HG03066 (cell line): ENCODE data around the gene MIA2.
A peak's percentile ranks its signal among the peaks of the same experiment; 100 is the strongest.

ENCODE experiments used
- ATAC-seq: cut with Tn5 transposase; IDR thresholded peaks from one replicate; pipeline ENCODE4 v1.9.1; 2021; ENCODE audit warnings: low read depth; ENCODE audit not compliant: unreplicated experiment

MIA2 gene

DNA sequence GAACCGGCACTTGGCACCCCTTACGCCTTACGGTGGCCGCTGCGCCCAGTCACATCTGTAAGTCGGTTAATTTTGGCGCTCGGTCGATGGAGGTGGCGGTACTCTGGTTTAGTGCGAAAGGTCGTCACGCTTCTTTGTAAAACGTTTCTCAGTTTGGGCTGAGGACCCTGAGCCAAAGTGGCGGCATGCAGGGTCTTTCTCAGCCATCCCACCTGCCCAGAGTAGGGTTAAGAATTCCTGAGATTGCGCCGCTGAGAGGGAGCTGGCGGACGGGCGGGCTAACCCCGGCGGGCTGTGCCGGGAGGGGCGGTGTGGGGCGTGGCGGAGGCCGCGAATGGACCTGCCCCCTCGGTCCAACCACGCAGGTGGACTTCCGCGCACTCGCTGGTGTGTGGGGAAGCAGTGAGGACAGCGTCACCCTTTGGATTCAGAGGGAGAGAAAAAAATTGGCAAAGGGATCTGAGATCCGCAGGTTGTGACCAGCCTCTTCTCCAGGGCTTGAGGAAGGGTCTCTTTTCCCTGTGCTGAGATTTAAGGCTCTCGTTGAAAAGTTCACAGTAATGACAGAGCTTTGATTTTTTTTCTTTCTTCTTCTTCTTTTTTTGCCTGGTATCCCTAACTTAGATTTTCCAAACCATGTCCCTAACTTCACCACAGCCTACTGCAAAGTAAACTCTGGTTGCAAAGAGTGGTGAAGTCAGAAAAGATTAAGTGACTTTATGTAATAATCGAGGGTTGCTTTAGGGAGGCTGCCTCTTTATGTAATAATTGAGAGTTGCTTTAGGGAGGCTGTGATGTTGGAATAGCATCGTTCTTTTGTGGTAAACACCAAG, 199.1 kb downstream of the MIA2 start:
- peak; percentile 68 for ATAC-seq

DNA sequence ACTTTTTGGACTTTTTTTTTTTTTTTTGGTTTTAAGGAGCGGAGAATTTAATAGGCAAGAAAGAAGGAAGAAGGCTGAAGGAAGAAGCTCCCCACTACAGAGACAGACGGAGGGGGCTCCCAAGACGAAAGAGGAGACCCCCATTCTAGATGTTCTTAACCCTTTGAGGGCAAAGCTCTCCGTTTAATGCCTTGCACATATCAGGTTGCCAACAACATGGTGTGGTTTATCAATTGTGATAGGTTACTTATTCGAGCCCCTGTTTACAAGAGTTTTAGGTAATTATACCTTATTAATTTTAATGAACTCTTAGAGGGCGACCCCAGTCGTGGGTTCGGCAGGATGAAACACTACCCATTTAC, 199.7 kb downstream of the MIA2 start:
- no peak for ATAC-seq

- ATAC-seq = no peak
Measured at GRCh38 chr14:39434401-39434800, 200.7 kb downstream of the MIA2 start.

GRCh38 chr14:39435241-39435640, 201.5 kb downstream of the MIA2 start:
- ATAC-seq = no peak
